IMR-90 (cell line): Measurements from ENCODE around the gene DEFB131B. TPM values are rescaled to one million over a fixed set of nuclear protein-coding genes. Genes with fewer than 3 reads are reported as not detected.
"Not testable (repeated sequence)": the region's sequence is repeated elsewhere in the genome, so short reads cannot be mapped to it uniquely, and the experiment has no call there.

Experiments
- ATAC-seq: fragments of 200-7000 bp; cut with Tn5 transposase; 2 replicates; pipeline ENCODE4 v1.9.1; 2020; ENCODE audit warnings: low read depth, mild to moderate bottlenecking, moderate library complexity
- BruUV-seq: library from RNA; stranded (reverse); fragments of 400-500 nt; replicated peaks from 2 replicates; lab custom pipeline; 2021; lab: Mats Ljungman, UMichigan
- CTCF ChIA-PET: fragments of 300-600 bp; formaldehyde crosslinking; extraction: SDS; loops from one replicate; lab custom pipeline; 2021; ENCODE audit warnings: antibody characterized with exemption; lab: Yijun Ruan, JAX
- POLR2A ChIA-PET: fragments of 300-600 bp; sonication (Branson Sonifier 250); formaldehyde crosslinking; loops from one replicate; lab custom pipeline; 2022; ENCODE audit warnings: antibody characterized with exemption; ENCODE audit not compliant: unreplicated experiment; lab: Charles Lee
- DNase-seq: peaks from one replicate; pipeline ENCODE4 v3.0.0; 2013
- H2AFZ ChIP-seq: replicated peaks from 2 replicates; pipeline ENCODE3; 2013; ENCODE audit warnings: low read length, mild to moderate bottlenecking; ENCODE audit not compliant: poor library complexity
- H2AK5ac ChIP-seq: 2 replicates; pipeline ENCODE4 v1.6.1; 2013; ENCODE audit warnings: low read depth, low read length, inconsistent platforms
- H2AK9ac ChIP-seq: replicated peaks from 2 replicates; pipeline ENCODE3; 2013; ENCODE audit warnings: mild to moderate bottlenecking, low read depth, low read length, moderate library complexity; ENCODE audit not compliant: poor library complexity
- H2BK120ac ChIP-seq: 2 replicates; pipeline ENCODE4 v1.6.1; 2013; ENCODE audit warnings: low read depth, low read length, inconsistent platforms
- H2BK15ac ChIP-seq: 3 replicates; pipeline ENCODE4 v1.6.1; 2013; ENCODE audit warnings: low read depth, low read length, inconsistent platforms
- H2BK20ac ChIP-seq: 2 replicates; pipeline ENCODE4 v1.6.1; 2013; ENCODE audit warnings: low read depth, mild to moderate bottlenecking, inconsistent platforms, low read length, moderate library complexity
- H2BK5ac ChIP-seq: 2 replicates; pipeline ENCODE4 v1.6.1; 2013; ENCODE audit warnings: mild to moderate bottlenecking, low read depth, low read length, inconsistent platforms; ENCODE audit not compliant: poor library complexity, severe bottlenecking
- H3K14ac ChIP-seq: replicated peaks from 2 replicates; pipeline ENCODE4 v1.6.1; 2013; ENCODE audit warnings: low read depth, low read length, inconsistent platforms
- H3K18ac ChIP-seq: 2 replicates; pipeline ENCODE4 v1.6.1; 2013; ENCODE audit warnings: low read depth, low read length, control low read depth
- H3K23ac ChIP-seq: 2 replicates; pipeline ENCODE4 v1.6.1; 2013; ENCODE audit warnings: low read depth, low read length, inconsistent platforms
- H3K27ac ChIP-seq: 2 replicates; pipeline ENCODE4 v1.5.1; 2013; ENCODE audit warnings: mild to moderate bottlenecking, control low read depth, low read length; ENCODE audit not compliant: insufficient read depth
- H3K27me3 ChIP-seq: 2 replicates; pipeline ENCODE4 v1.6.1; 2013; ENCODE audit warnings: low read length; ENCODE audit not compliant: control insufficient read depth, insufficient read depth
- H3K36me3 ChIP-seq: 2 replicates; pipeline ENCODE4 v1.6.1; 2013; ENCODE audit warnings: low read length, mixed read lengths; ENCODE audit not compliant: control insufficient read depth, insufficient read depth
- H3K4ac ChIP-seq: 2 replicates; pipeline ENCODE4 v1.6.1; 2013; ENCODE audit warnings: low read depth, low read length, inconsistent platforms
- H3K4me1 ChIP-seq: 2 replicates; pipeline ENCODE4 v1.6.1; 2013; ENCODE audit warnings: low read length, mixed read lengths; ENCODE audit not compliant: control insufficient read depth, insufficient read depth
- H3K4me2 ChIP-seq: 2 replicates; pipeline ENCODE4 v1.6.1; 2013; ENCODE audit warnings: low read depth, mild to moderate bottlenecking, control low read depth, low read length, moderate library complexity
- H3K4me3 ChIP-seq: 2 replicates; pipeline ENCODE4 v1.5.1; 2013; ENCODE audit warnings: low read depth, mild to moderate bottlenecking, control low read depth, low read length, moderate library complexity; ENCODE audit not compliant: insufficient read depth
- H3K56ac ChIP-seq: 2 replicates; pipeline ENCODE4 v1.6.1; 2013; ENCODE audit warnings: low read length, inconsistent platforms; ENCODE audit not compliant: insufficient read depth; ENCODE audit errors: extremely low read depth
- H3K79me1 ChIP-seq, 2 experiments: 2 replicates each; pipeline ENCODE4 v1.6.1; 2013; ENCODE audit warnings: low read length in 2 of 2, inconsistent platforms in 1 of 2, low read depth in 1 of 2
- H3K9ac ChIP-seq: 2 replicates; pipeline ENCODE4 v1.6.1; 2013; ENCODE audit warnings: low read depth, low read length, control low read depth
- H3K9me1 ChIP-seq: 2 replicates; pipeline ENCODE4 v1.6.1; 2013; ENCODE audit warnings: low read length, inconsistent platforms; ENCODE audit not compliant: insufficient read depth
- H3K9me3 ChIP-seq: 2 replicates; pipeline ENCODE4 v1.6.1; 2013; ENCODE audit warnings: low read length; ENCODE audit not compliant: control insufficient read depth, insufficient read depth
- H4K20me1 ChIP-seq: 2 replicates; pipeline ENCODE4 v1.6.1; 2013; ENCODE audit warnings: low read length, inconsistent platforms; ENCODE audit not compliant: insufficient read depth
- H4K5ac ChIP-seq: 2 replicates; pipeline ENCODE4 v1.6.1; 2013; ENCODE audit warnings: mild to moderate bottlenecking, low read depth, low read length, control low read depth
- H4K8ac ChIP-seq, 2 experiments: 2 replicates each; pipeline ENCODE4 v1.6.1; 2013; ENCODE audit warnings: low read depth in 2 of 2, low read length in 2 of 2, control low read depth in 1 of 2, inconsistent platforms in 1 of 2
- H4K91ac ChIP-seq: 2 replicates; pipeline ENCODE4 v1.6.1; 2013; ENCODE audit warnings: low read depth, low read length, inconsistent platforms; ENCODE audit not compliant: insufficient read depth
- WGBS, 2 experiments: methylation state at CpG; one replicate each; pipeline versions ENCODE4 v1.1.5 to v1.1.7; 2013; ENCODE audit warnings: missing lambda C conversion rate in 2 of 2; ENCODE audit not compliant: insufficient read length in 1 of 2; ENCODE audit errors: extremely low coverage in 2 of 2; 5-methylcytosine and 5-hydroxymethylcytosine counted together
- dilution Hi-C: fragments of 300-500 bp; cut with HindIII; formaldehyde crosslinking; loops from one replicate; pipeline ENCODE4 v1.14.3; 2018; ENCODE audit warnings: low sequenced_read_pairs; ENCODE audit not compliant: unreplicated experiment
- in situ Hi-C: fragments of 300-500 bp; cut with MboI; formaldehyde crosslinking; loops from 3 replicates; pipeline ENCODE4 v1.14.3; 2019; ENCODE audit warnings: low sequenced_read_pairs, inconsistent platforms, mixed read lengths
- intact Hi-C: fragments of 100-400 bp; cut with micrococcal nuclease; formaldehyde crosslinking; loops from 2 replicates; pipeline ENCODE4 v1.10.0; 2022
- polyA plus RNA-seq, 3 experiments: library from polyadenylated mRNA; depleted of rRNA; stranded (reverse); fragments of >200 nt; gene quantifications; 2 replicates each; pipeline ENCODE4 v1.2.3, GENCODE V29; 2012; ENCODE audit warnings: low replicate concordance in 1 of 3
- total RNA-seq: library from RNA; depleted of rRNA; stranded (reverse); fragments of >200 nt; gene quantifications from 2 replicates; pipeline ENCODE4 v1.2.3, GENCODE V29; 2012

DEFB131B gene
- total and polyA plus RNA-seq, 2 of the 4 experiments (the other 2 are of a cell fraction): not detected

DNA sequence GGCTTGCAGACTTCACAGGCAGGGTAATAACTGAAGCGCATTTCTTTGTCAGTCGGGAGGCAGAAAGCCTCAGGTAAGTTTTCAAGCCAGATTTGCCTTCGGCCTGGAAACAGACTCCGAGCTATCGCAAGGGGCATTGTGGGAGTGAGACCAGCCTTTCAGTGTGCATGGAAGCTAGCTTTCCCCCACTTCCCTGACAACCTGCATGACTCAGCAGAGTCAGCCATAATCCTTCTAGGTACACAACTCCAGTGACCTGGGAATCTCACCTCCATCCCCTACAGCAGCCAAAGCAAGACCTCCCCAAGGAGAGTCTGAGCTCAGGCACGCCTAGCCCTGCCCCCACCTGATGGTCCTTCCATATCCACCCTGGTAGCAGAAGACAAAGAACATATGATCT is 35.5 kb upstream of the DEFB131B start:
- H2BK20ac ChIP-seq, BruUV-seq, in situ Hi-C loops, H3K4me1 ChIP-seq, H2BK15ac ChIP-seq, H4K91ac ChIP-seq, H3K4ac ChIP-seq, H3K4me2 ChIP-seq, H3K56ac ChIP-seq, H3K4me3 ChIP-seq, H4K5ac ChIP-seq, H2BK120ac ChIP-seq, CTCF ChIA-PET, H3K36me3 ChIP-seq, H4K8ac ChIP-seq, dilution Hi-C loops, H3K27ac ChIP-seq, H3K9me1 ChIP-seq, H3K23ac ChIP-seq, H3K9ac ChIP-seq, H2AFZ ChIP-seq, H3K27me3 ChIP-seq, H3K18ac ChIP-seq, H3K14ac ChIP-seq, H3K79me1 ChIP-seq, intact Hi-C loops, H4K20me1 ChIP-seq, POLR2A ChIA-PET, H2BK5ac ChIP-seq, ATAC-seq, H3K9me3 ChIP-seq, DNase-seq, H2AK5ac ChIP-seq, H2AK9ac ChIP-seq: not testable (repeated sequence)
- 100% methylated on average over 1 of the region's 6 CpGs; no CpG with 5 or more reads in 1 of the 2 experiments for WGBS, 2 experiments

DNA sequence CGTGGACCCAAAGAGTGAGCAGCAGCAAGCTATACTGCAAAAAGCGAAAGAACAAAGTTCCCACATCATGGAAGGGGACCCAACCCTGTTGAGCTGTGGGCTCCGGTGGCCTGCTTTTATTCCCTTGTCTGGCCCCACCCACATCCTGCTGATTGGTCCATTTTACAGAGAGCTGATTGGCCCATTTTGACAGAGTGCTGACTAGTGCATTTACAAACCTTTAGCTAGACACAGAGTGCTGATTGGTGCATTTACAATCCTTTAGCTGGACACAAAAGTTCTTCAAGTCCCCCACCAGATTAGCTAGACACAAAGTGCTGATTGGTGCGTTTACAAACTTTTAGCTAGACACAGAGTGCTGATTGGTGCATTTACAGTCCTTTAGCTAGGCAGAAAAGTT is 34.9 kb upstream of the DEFB131B start:
- ATAC-seq, H3K18ac ChIP-seq: not testable (repeated sequence)

More for the DNA sequence above, 34.9 kb upstream of the DEFB131B start:
- H3K79me1 ChIP-seq, H3K4me3 ChIP-seq, H3K27me3 ChIP-seq, H2AK9ac ChIP-seq, H2BK15ac ChIP-seq, H4K20me1 ChIP-seq, H2AFZ ChIP-seq, H2BK20ac ChIP-seq, CTCF ChIA-PET, H2AK5ac ChIP-seq, dilution Hi-C loops, H3K4me1 ChIP-seq, BruUV-seq, H3K27ac ChIP-seq, H3K9me3 ChIP-seq, H3K14ac ChIP-seq, H3K9ac ChIP-seq, H4K5ac ChIP-seq, H3K4ac ChIP-seq, intact Hi-C loops, in situ Hi-C loops, H4K8ac ChIP-seq, H4K91ac ChIP-seq, H3K36me3 ChIP-seq, H3K23ac ChIP-seq, H2BK5ac ChIP-seq, DNase-seq, H3K56ac ChIP-seq, H3K4me2 ChIP-seq, H3K9me1 ChIP-seq, H2BK120ac ChIP-seq: not testable (repeated sequence)
- POLR2A ChIA-PET: interaction anchor here (0.6 kb wide), 1 partner anchor 11 kb away, joined by 3 read pairs; no protein-coding TSS in a partner anchor
- WGBS, 2 experiments: 71% methylated on average over 3 of the region's 4 CpGs; no CpG with 5 or more reads in 1 of the 2 experiments
